ENCODE data around the gene ZNF582. TPM values are rescaled to one million over a fixed set of nuclear protein-coding genes. Genes with fewer than 3 reads are reported as not detected.

ZNF582 gene
- total RNA-seq, 1 donor from 2014 or later = 7.5 TPM

- peaks cover 24% of the 10 kb centered on the region for H3K9me3 Mint-ChIP-seq (ENCODE audit: unreplicated experiment)
- H3K4me3 Mint-ChIP-seq (ENCODE audit: unreplicated experiment) = no peak overlapping the region
Observed at GRCh38 chr19:56398809-56399208, 5.5 kb upstream of the ZNF582 start.

GRCh38 chr19:56383826-56384605 is 9.3 kb downstream of the ZNF582 start:
- no peak for TF ChIP-seq CTCF (IDR thresholded peaks at IDR 0.05; ENCODE audit: partially characterized antibody, unreplicated experiment)
- no peak overlapping the region for H3K4me3 Mint-ChIP-seq (ENCODE audit: unreplicated experiment)
- H3K27me3 Mint-ChIP-seq (ENCODE audit: unreplicated experiment) = no peaks in the 10 kb centered on the region
- no peaks in the 10 kb centered on the region for H3K4me1 Mint-ChIP-seq (ENCODE audit: low read depth, unreplicated experiment)
- H3K9me3 Mint-ChIP-seq (ENCODE audit: unreplicated experiment) = peaks cover 5% of the 10 kb centered on the region
- no peak overlapping the region for H3K27ac Mint-ChIP-seq (ENCODE audit: unreplicated experiment)
- DNase-seq = no peak
- peaks cover 34% of the 10 kb centered on the region for H3K36me3 Mint-ChIP-seq (ENCODE audit: unreplicated experiment)

More at GRCh38 chr19:56398809-56399208, 5.5 kb upstream of the ZNF582 start:
- no peak for TF ChIP-seq CTCF (IDR thresholded peaks at IDR 0.05; ENCODE audit: partially characterized antibody, unreplicated experiment)
- no peak overlapping the region for H3K27ac Mint-ChIP-seq (ENCODE audit: unreplicated experiment)
- peaks cover 2% of the 10 kb centered on the region for H3K4me1 Mint-ChIP-seq (ENCODE audit: low read depth, unreplicated experiment)
- no peak for DNase-seq
- peaks cover 4% of the 10 kb centered on the region for H3K27me3 Mint-ChIP-seq (ENCODE audit: unreplicated experiment)
- peaks cover 64% of the 10 kb centered on the region for H3K36me3 Mint-ChIP-seq (ENCODE audit: unreplicated experiment)

GRCh38 chr19:56377105-56377924 is 16.0 kb downstream of the ZNF582 start:
- DNase-seq = no peak
- H3K36me3 Mint-ChIP-seq (ENCODE audit: unreplicated experiment) = peaks cover 54% of the 10 kb centered on the region
- TF ChIP-seq CTCF (IDR thresholded peaks at IDR 0.05; ENCODE audit: partially characterized antibody, unreplicated experiment) = no peak

GRCh38 chr19:56372281-56372680 is 21.1 kb downstream of the ZNF582 start:
- no peak for TF ChIP-seq CTCF (IDR thresholded peaks at IDR 0.05; ENCODE audit: partially characterized antibody, unreplicated experiment)
- H3K9me3 Mint-ChIP-seq (ENCODE audit: unreplicated experiment) = peaks cover 7% of the 10 kb centered on the region
- no peak overlapping the region for H3K27ac Mint-ChIP-seq (ENCODE audit: unreplicated experiment)
- no peak for DNase-seq
- H3K27me3 Mint-ChIP-seq (ENCODE audit: unreplicated experiment) = peaks cover 4% of the 10 kb centered on the region
- H3K36me3 Mint-ChIP-seq (ENCODE audit: unreplicated experiment) = peaks cover 35% of the 10 kb centered on the region
- no peak overlapping the region for H3K4me3 Mint-ChIP-seq (ENCODE audit: unreplicated experiment)
- peaks cover 6% of the 10 kb centered on the region for H3K4me1 Mint-ChIP-seq (ENCODE audit: low read depth, unreplicated experiment)

More at GRCh38 chr19:56377105-56377924, 16.0 kb downstream of the ZNF582 start:
- Mint-ChIP-seq H3K9me3 (ENCODE audit: unreplicated experiment) (peaks cover 13% of the 10 kb centered on the region), H3K27me3 (ENCODE audit: unreplicated experiment) (no peaks in the 10 kb centered on the region), H3K4me1 (ENCODE audit: low read depth, unreplicated experiment) (no peaks in the 10 kb centered on the region), H3K4me3 (ENCODE audit: unreplicated experiment) (no peak overlapping the region), H3K27ac (ENCODE audit: unreplicated experiment) (no peak overlapping the region)
